H1 (cell line): ENCODE results near the gene MALT1. TPM values are rescaled to one million over a fixed set of nuclear protein-coding genes. Genes with fewer than 3 reads are reported as not detected.
"Not testable (repeated sequence)": the region's sequence is repeated elsewhere in the genome, so short reads cannot be mapped to it uniquely, and the experiment has no call there.

Experiments
- CTCF ChIA-PET: fragments of 300-600 bp; sonication (Branson Sonifier 250); formaldehyde crosslinking; loops from one replicate; lab custom pipeline; 2021; ENCODE audit not compliant: partially characterized antibody; lab: Charles Lee
- POLR2A ChIA-PET: fragments of 300-600 bp; sonication (Branson Sonifier 250); formaldehyde crosslinking; loops from one replicate; lab custom pipeline; 2021; ENCODE audit warnings: inconsistent platforms; ENCODE audit not compliant: partially characterized antibody; lab: Charles Lee
- DNase-seq, 2 experiments: peaks; one replicate each; pipeline versions ENCODE4 v3.0.0 to v3.0.0-alpha.2; 2010 to 2022; ENCODE audit warnings: low spot score in 2 of 2, low read depth in 1 of 2, mixed read lengths in 1 of 2
- FAIRE-seq: peaks from 2 replicates; lab custom pipeline; 2011; peaks lifted over from hg19 to GRCh38; lab: Jason Lieb, UNC
- H2AFZ ChIP-seq: 2 replicates; pipeline ENCODE4 v1.8.1; 2012; ENCODE audit warnings: low read length, inconsistent platforms
- H2AK5ac ChIP-seq: 2 replicates; pipeline ENCODE4 v1.6.1; 2013; ENCODE audit warnings: low read depth, low read length
- H2BK120ac ChIP-seq: replicated peaks from 2 replicates; pipeline ENCODE3; 2013; ENCODE audit warnings: low read depth, low read length, inconsistent platforms
- H2BK12ac ChIP-seq: 2 replicates; pipeline ENCODE4 v1.6.1; 2013; ENCODE audit warnings: low read depth, low read length
- H2BK15ac ChIP-seq: 2 replicates; pipeline ENCODE4 v1.6.1; 2013; ENCODE audit warnings: low read length
- H2BK20ac ChIP-seq: 2 replicates; pipeline ENCODE4 v1.6.1; 2013; ENCODE audit warnings: low read length
- H2BK5ac ChIP-seq: 2 replicates; pipeline ENCODE4 v1.6.1; 2013; ENCODE audit warnings: low read depth, low read length
- H3K14ac ChIP-seq: 2 replicates; pipeline ENCODE4 v1.6.1; 2013; ENCODE audit warnings: inconsistent platforms; ENCODE audit not compliant: insufficient read length
- H3K18ac ChIP-seq: 2 replicates; pipeline ENCODE4 v1.6.1; 2013; ENCODE audit warnings: low read length; ENCODE audit errors: extremely low read depth
- H3K23ac ChIP-seq: 2 replicates; pipeline ENCODE4 v1.6.1; 2013; ENCODE audit warnings: inconsistent platforms; ENCODE audit not compliant: insufficient read length
- H3K23me2 ChIP-seq: 2 replicates; pipeline ENCODE4 v1.6.1; 2013; ENCODE audit warnings: low read depth, low read length
- H3K27ac ChIP-seq: 2 replicates; pipeline ENCODE4 v1.6.1; 2011; ENCODE audit warnings: low read depth, low read length, inconsistent platforms
- H3K27me3 ChIP-seq, 4 experiments: replicated peaks in 1 of 4; 1 replicate in 1 of 4; 2 replicates in 3 of 4; pipeline versions ENCODE4 v1.6.1 to v1.8.1; 2011 to 2013; ENCODE audit warnings: low read length in 3 of 4, mild to moderate bottlenecking in 3 of 4, inconsistent platforms in 2 of 4, mixed read lengths in 2 of 4, moderate library complexity in 1 of 4; ENCODE audit not compliant: control insufficient read depth in 3 of 4, insufficient read depth in 3 of 4; ENCODE audit errors: extremely low read depth in 1 of 4
- H3K36me3 ChIP-seq, 4 experiments: 2 replicates each; pipeline versions ENCODE4 v1.6.1 to v1.8.1; 2011 to 2013; ENCODE audit warnings: mild to moderate bottlenecking in 4 of 4, low read length in 3 of 4, moderate library complexity in 2 of 4, control low read depth in 1 of 4, inconsistent platforms in 1 of 4; ENCODE audit not compliant: insufficient read depth in 4 of 4, control insufficient read depth in 2 of 4
- H3K4ac ChIP-seq: replicated peaks from 2 replicates; pipeline ENCODE3; 2013; ENCODE audit warnings: low read length, low read depth, mixed read lengths, inconsistent platforms; ENCODE audit not compliant: insufficient read length
- H3K4me1 ChIP-seq, 4 experiments: replicated peaks in 1 of 4; 1 replicate in 1 of 4; 2 replicates in 3 of 4; pipeline versions ENCODE4 v1.6.1 to v1.8.1; 2011 to 2013; ENCODE audit warnings: low read length in 3 of 4, inconsistent platforms in 2 of 4, mixed read lengths in 1 of 4; ENCODE audit not compliant: insufficient read depth in 4 of 4, control insufficient read depth in 3 of 4
- H3K4me2 ChIP-seq, 2 experiments: 2 replicates each; pipeline versions ENCODE4 v1.6.1 to v1.8.1; 2011 to 2013; ENCODE audit warnings: low read depth in 2 of 2, low read length in 2 of 2, control low read depth in 1 of 2, inconsistent platforms in 1 of 2, mild to moderate bottlenecking in 1 of 2; ENCODE audit not compliant: insufficient read depth in 1 of 2
- H3K4me3 ChIP-seq, 4 experiments: fragments of 200-600, 300-600 bp in 1 of 4; sonication (generic), shearing (Covaris generic), sonication (Bioruptor Twin) in 1 of 4; 2 replicates each; pipeline versions ENCODE4 v1.5.1 to v1.8.1; 2011 to 2016; ENCODE audit warnings: low read length in 4 of 4, low read depth in 3 of 4, control low read depth in 2 of 4, inconsistent platforms in 2 of 4, mild to moderate bottlenecking in 2 of 4, mixed read lengths in 1 of 4, moderate library complexity in 1 of 4; ENCODE audit not compliant: insufficient read depth in 2 of 4; ENCODE audit errors: extremely low read depth in 1 of 4
- H3K56ac ChIP-seq: replicated peaks from 2 replicates; pipeline ENCODE3; 2013; ENCODE audit warnings: low read depth, mild to moderate bottlenecking, mixed read lengths, low read length, inconsistent platforms; ENCODE audit not compliant: insufficient read length
- H3K79me1 ChIP-seq: 2 replicates; pipeline ENCODE4 v1.6.1; 2013; ENCODE audit warnings: low read depth, low read length, control low read depth
- H3K79me2 ChIP-seq, 2 experiments: 2 replicates each; pipeline versions ENCODE4 v1.6.1 to v1.8.1; 2012 to 2013; ENCODE audit warnings: low read length in 2 of 2, mild to moderate bottlenecking in 2 of 2, inconsistent platforms in 1 of 2; ENCODE audit not compliant: insufficient read depth in 2 of 2, control insufficient read depth in 1 of 2
- H3K9ac ChIP-seq, 4 experiments: replicated peaks in 1 of 4; 1 replicate in 1 of 4; 2 replicates in 3 of 4; pipeline versions ENCODE4 v1.6.1 to v1.8.1; 2011 to 2013; ENCODE audit warnings: low read depth in 3 of 4, low read length in 3 of 4, control low read depth in 2 of 4, mild to moderate bottlenecking in 2 of 4, moderate library complexity in 2 of 4, inconsistent platforms in 1 of 4; ENCODE audit errors: extremely low read depth in 1 of 4
- H3K9me3 ChIP-seq, 2 experiments: 2 replicates each; pipeline versions ENCODE4 v1.6.1 to v1.8.1; 2012 to 2013; ENCODE audit warnings: mild to moderate bottlenecking in 2 of 2, moderate library complexity in 2 of 2, control low read depth in 1 of 2, inconsistent platforms in 1 of 2, low read depth in 1 of 2, low read length in 1 of 2, mixed read lengths in 1 of 2; ENCODE audit not compliant: insufficient read depth in 2 of 2
- H4K20me1 ChIP-seq, 2 experiments: replicated peaks in 1 of 2; 2 replicates each; pipeline versions ENCODE3 to v1.8.1; 2011 to 2013; ENCODE audit warnings: inconsistent platforms in 2 of 2, low read length in 2 of 2, mild to moderate bottlenecking in 1 of 2; ENCODE audit not compliant: insufficient read depth in 2 of 2, control insufficient read depth in 1 of 2
- H4K5ac ChIP-seq: 2 replicates; pipeline ENCODE4 v1.6.1; 2013; ENCODE audit warnings: low read length, low read depth, mixed read lengths, inconsistent platforms; ENCODE audit not compliant: insufficient read length
- H4K8ac ChIP-seq: 2 replicates; pipeline ENCODE4 v1.8.0; 2013; ENCODE audit warnings: mild to moderate bottlenecking, moderate library complexity, low read length, inconsistent platforms; ENCODE audit not compliant: insufficient read depth; ENCODE audit errors: extremely low read depth
- H4K91ac ChIP-seq: replicated peaks from 2 replicates; pipeline ENCODE3; 2013; ENCODE audit warnings: low read length, mixed read lengths, inconsistent platforms; ENCODE audit not compliant: insufficient read length
- WGBS, 2 experiments: shearing (Covaris generic) in 1 of 2; methylation state at CpG; one replicate each; pipeline versions ENCODE4 v1.1.6 to v1.1.7; 2013 to 2015; ENCODE audit warnings: low lambda C conversion rate in 2 of 2, mixed read lengths in 2 of 2, inconsistent platforms in 1 of 2, low coverage in 1 of 2, missing lambda C conversion rate in 1 of 2; ENCODE audit not compliant: insufficient replicate concordance in 2 of 2, insufficient coverage in 1 of 2, insufficient read length in 1 of 2; ENCODE audit errors: extremely low coverage in 1 of 2, missing lambda C conversion rate in 1 of 2; 5-methylcytosine and 5-hydroxymethylcytosine counted together
- polyA plus RNA-seq, 7 experiments: library from polyadenylated mRNA; depleted of rRNA in 3 of 7; stranded (reverse) in 5 of 7; unstranded in 2 of 7; fragments of >200 nt in 5 of 7; fragments of 200-250 nt in 2 of 7; gene quantifications; 1 replicate in 5 of 7; 2 replicates in 1 of 7; 4 replicates in 1 of 7; pipeline versions ENCODE4 v1.2.1 to v1.2.3, GENCODE V29; 2011 to 2013; ENCODE audit warnings: missing spikeins in 2 of 7, mixed read lengths in 2 of 7
- total RNA-seq: library from RNA; stranded (reverse); fragmentation: NEBNext Ultra II Directional; extraction: Animal tissue kit (Norgen Biotek cat#: 25700); gene quantifications from 2 replicates; pipeline ENCODE4 v1.2.1, GENCODE V29; 2021

Gene MALT1
- total and polyA plus RNA-seq, 2 of the 8 experiments (the other 6 are each of a cell fraction or from before 2014, with no cell fraction given), result 10.7 to 25.9 TPM

- H3K4ac ChIP-seq, H3K4me1 ChIP-seq, H3K9me3 ChIP-seq, H4K91ac ChIP-seq, H4K5ac ChIP-seq, H3K23ac ChIP-seq, H3K23me2 ChIP-seq, H2BK5ac ChIP-seq, POLR2A ChIA-PET, H2AFZ ChIP-seq, H3K79me1 ChIP-seq, H3K18ac ChIP-seq, H4K8ac ChIP-seq, H3K14ac ChIP-seq, H2BK120ac ChIP-seq, H2BK15ac ChIP-seq, H4K20me1 ChIP-seq, H3K27ac ChIP-seq, FAIRE-seq, H2BK20ac ChIP-seq, H3K56ac ChIP-seq, H3K79me2 ChIP-seq, H3K27me3 ChIP-seq, H2BK12ac ChIP-seq, DNase-seq, H3K36me3 ChIP-seq, H3K9ac ChIP-seq, H3K4me2 ChIP-seq, H2AK5ac ChIP-seq, CTCF ChIA-PET, H3K4me3 ChIP-seq: not testable (repeated sequence)
- 94% methylated on average over 5 of the region's 7 CpGs; no CpG with 5 or more reads in 1 of the 2 experiments for WGBS, 2 experiments
These were observed 86.1 kb downstream of the MALT1 start for GRCh38 chr18:58757351-58757750.
